MM.1S (cell line): ENCODE data around the gene CD300LF.

Experiments
- CTCF ChIP-seq: fragments of 300-600 bp; sonication (generic); IDR thresholded peaks from 2 replicates; pipeline ENCODE4 v1.5.1; 2016; ENCODE audit warnings: antibody characterized with exemption, low read length, mixed read lengths
- EZH2 ChIP-seq: fragments of 300-600 bp; sonication (generic); optimal IDR thresholded peaks from 2 replicates; pipeline ENCODE3; 2017; ENCODE audit warnings: low read depth, mild to moderate bottlenecking, antibody characterized with exemption, low read length, mixed read lengths
- EZH2phosphoT487 ChIP-seq: fragments of 300-600 bp; sonication (generic); IDR thresholded peaks from 2 replicates; pipeline ENCODE4 v1.6.1; 2018; ENCODE audit warnings: antibody characterized with exemption, low read length

GRCh38 chr17:74697515-74697914 lies 15.2 kb downstream of the CD300LF start:
- TF ChIP-seq CTCF (no peak), EZH2phosphoT487 (no peak), EZH2 (no peak)
